ENCODE results near the gene MCRIP1. TPM values are rescaled to one million over a fixed set of nuclear protein-coding genes. Genes with fewer than 3 reads are reported as not detected.

The MCRIP1 gene
- total and polyA plus RNA-seq, 11 donors: 74.8 to 266 (median 105) TPM

DNA sequence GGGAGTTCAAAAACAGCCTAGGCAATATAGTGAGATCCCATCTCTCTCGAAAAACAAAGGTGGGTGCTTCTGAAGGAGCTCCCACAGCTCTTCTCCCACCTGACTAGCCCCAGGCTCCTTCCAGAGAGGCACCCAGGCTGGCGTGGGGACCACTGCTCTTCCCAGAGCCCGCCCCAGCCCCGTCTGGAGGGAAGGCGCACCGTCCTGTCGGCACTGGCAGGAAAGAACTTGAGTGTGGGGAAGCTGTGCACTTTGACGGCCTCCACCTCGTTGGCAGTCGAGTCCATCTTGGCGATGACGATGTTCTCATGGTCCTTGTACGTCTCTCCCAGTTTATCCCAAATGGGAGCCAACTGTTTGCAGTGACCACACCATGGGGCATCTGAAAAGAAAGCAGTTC is 12.3 kb upstream of the MCRIP1 start:
- Histone ChIP-seq H3K27ac (no peak overlapping the region), H3K36me3 (peaks cover 0 to 82% (median 78%) of the 10 kb centered on the region in 9 donors)
- TF ChIP-seq, protein P1, sequence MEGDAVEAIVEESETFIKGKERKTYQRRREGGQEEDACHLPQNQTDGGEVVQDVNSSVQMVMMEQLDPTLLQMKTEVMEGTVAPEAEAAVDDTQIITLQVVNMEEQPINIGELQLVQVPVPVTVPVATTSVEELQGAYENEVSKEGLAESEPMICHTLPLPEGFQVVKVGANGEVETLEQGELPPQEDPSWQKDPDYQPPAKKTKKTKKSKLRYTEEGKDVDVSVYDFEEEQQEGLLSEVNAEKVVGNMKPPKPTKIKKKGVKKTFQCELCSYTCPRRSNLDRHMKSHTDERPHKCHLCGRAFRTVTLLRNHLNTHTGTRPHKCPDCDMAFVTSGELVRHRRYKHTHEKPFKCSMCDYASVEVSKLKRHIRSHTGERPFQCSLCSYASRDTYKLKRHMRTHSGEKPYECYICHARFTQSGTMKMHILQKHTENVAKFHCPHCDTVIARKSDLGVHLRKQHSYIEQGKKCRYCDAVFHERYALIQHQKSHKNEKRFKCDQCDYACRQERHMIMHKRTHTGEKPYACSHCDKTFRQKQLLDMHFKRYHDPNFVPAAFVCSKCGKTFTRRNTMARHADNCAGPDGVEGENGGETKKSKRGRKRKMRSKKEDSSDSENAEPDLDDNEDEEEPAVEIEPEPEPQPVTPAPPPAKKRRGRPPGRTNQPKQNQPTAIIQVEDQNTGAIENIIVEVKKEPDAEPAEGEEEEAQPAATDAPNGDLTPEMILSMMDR (IDR thresholded peaks at IDR 0.05): no peak
- no peak for TF ChIP-seq POLR2A (IDR thresholded peaks at IDR 0.05)

DNA sequence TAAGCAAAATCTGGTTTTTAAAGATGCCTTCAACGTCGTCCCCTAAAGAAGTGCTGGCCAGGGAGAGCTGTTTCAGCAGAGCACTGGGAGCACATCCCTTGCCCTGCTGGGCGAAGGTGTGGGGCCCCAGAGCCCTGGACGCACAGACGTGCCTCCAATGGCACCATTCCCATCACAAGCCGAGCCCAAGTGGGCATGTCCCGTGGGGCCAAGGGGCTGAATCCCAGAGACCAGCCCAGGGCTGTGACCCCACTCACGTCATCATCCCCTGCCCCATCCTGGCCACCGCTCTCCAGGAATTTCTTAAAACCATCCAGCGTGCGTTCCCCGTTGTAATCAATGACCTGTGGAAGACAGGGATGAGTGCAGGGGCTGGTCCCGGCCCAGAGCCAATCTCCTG is 11.8 kb upstream of the MCRIP1 start:
- Histone ChIP-seq H3K36me3 (peaks cover 0 to 78% (median 74%) of the 10 kb centered on the region in 9 donors), H3K9me3 (no peaks in the 10 kb centered on the region), H3K27me3 (no peaks in the 10 kb centered on the region), H3K4me1 (peaks cover 0 to 16% (median 4%) of the 10 kb centered on the region in 12 donors), H3K4me3 (no peak overlapping the region), H3K27ac (no peak overlapping the region)
- WGBS, 4 donors: 86 to 90% (median 88%) methylated on average over 12 to 13 of the region's 13 CpGs
- TF ChIP-seq, protein P1 (IDR thresholded peaks at IDR 0.05): no peak
- no peak for TF ChIP-seq POLR2A (IDR thresholded peaks at IDR 0.05)
- intact Hi-C loops (cut with DNase I): loop anchor here in 1 of 10 donors (5.0 kb wide), 1 partner anchor 52 kb away; no protein-coding TSS in a partner anchor
- ATAC-seq (no peak), DNase-seq (no peak)

More for the DNA sequence above, 12.3 kb upstream of the MCRIP1 start:
- no peak overlapping the region for H3K4me3 ChIP-seq
- H3K9me3 ChIP-seq: no peaks in the 10 kb centered on the region
- no peaks in the 10 kb centered on the region for H3K27me3 ChIP-seq
- H3K4me1 ChIP-seq: peaks cover 0 to 16% (median 4%) of the 10 kb centered on the region in 12 donors
- 89 to 93% (median 92%) methylated on average over 11 to 13 of the region's 13 CpGs for WGBS, 4 donors
- no peak for DNase-seq
- intact Hi-C loops (cut with DNase I): loop anchor here in 1 of 10 donors (5.0 kb wide), 1 partner anchor 52 kb away; no protein-coding TSS in a partner anchor
- ATAC-seq: no peak

DNA sequence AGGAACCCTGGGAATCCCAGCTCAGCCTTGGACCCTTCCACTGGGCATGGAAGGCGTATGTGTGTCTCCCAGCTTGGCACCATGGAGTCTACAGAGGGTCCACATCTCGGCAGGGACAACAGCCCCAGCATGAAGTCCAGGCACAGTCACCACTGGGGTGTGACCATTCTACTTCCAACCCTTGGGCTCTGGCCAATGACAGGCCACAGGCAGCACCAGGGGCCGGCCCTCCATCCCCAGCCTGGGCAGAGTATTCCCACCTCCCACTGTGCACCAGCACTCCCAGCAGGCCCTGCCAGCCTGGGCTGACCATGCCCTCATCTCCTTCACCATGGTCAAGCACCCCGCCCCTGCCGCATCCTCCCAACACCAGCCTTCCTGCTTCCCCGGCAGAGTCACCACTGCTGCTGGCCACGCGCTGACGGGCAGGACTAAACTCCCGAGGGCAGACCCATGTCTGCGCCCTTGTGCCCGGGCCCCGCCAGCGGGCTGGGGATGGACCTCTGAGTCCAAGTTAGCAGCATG is 11.3 kb upstream of the MCRIP1 start:
- no peak overlapping the region for H3K4me3 ChIP-seq
- intact Hi-C loops (cut with DNase I): no loop called here
- 90 to 92% (median 91%) methylated on average over 13 to 14 of the region's 14 CpGs for WGBS, 4 donors
- no peak overlapping the region for H3K27ac ChIP-seq
- H3K4me1 ChIP-seq: peaks cover 0 to 16% (median 4%) of the 10 kb centered on the region in 12 donors
- DNase-seq (no peak), ATAC-seq (no peak)
- no peak for TF ChIP-seq POLR2A (IDR thresholded peaks at IDR 0.05)
- TF ChIP-seq, protein P1 (IDR thresholded peaks at IDR 0.05): no peak
- H3K27me3 ChIP-seq: no peaks in the 10 kb centered on the region
- H3K9me3 ChIP-seq: no peaks in the 10 kb centered on the region
- peaks cover 0 to 73% (median 70%) of the 10 kb centered on the region in 9 donors for H3K36me3 ChIP-seq

DNA sequence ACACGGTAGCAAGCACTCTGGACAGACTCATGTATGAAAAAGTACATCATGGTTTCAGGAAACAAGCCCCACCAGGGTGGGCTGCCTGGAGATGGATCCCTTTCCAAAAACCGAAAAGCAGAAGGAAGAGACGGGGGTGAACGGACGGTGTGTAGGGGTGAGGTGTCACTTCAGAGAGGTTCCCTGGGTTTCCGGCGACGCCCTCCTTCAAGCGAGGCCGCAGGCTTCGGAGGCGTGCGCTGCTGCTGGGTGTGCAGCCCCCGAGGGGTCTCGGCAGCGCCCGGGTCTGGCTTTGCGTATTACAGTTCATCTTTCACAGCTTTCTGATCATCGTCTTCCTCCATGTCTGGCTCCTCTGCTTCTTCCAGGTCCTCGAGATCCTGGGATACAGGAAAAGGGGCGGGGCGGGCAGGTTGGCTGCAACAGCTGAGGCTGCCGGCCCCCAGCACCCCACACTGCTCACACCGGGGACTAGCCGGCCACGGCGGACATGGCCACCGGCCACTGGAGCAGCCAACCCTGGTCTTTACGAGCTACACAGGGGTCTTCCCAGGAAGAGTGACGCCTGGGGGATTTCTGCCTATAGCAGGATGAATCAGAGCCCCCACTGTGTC is 10.7 kb upstream of the MCRIP1 start:
- 88 to 93% (median 92%) methylated on average over 30 of the region's 30 CpGs for WGBS, 4 donors

More for the DNA sequence above, 10.7 kb upstream of the MCRIP1 start:
- H3K36me3 ChIP-seq: peaks cover 0 to 67% (median 64%) of the 10 kb centered on the region in 9 donors
- H3K9me3 ChIP-seq: no peaks in the 10 kb centered on the region
- no peak overlapping the region for H3K27ac ChIP-seq
- DNase-seq: no peak
- H3K4me1 ChIP-seq: peaks cover 0 to 16% (median 4%) of the 10 kb centered on the region in 12 donors
- intact Hi-C loops (cut with DNase I): no loop called here
- no peak overlapping the region for H3K4me3 ChIP-seq
- no peak for ATAC-seq
- TF ChIP-seq POLR2A (IDR thresholded peaks at IDR 0.05): no peak
- TF ChIP-seq, protein P1 (IDR thresholded peaks at IDR 0.05): no peak
- no peaks in the 10 kb centered on the region for H3K27me3 ChIP-seq

All from heart left ventricle (tissue), 16 donors.